ENCODE measurements around the gene CEACAM8.

DNA sequence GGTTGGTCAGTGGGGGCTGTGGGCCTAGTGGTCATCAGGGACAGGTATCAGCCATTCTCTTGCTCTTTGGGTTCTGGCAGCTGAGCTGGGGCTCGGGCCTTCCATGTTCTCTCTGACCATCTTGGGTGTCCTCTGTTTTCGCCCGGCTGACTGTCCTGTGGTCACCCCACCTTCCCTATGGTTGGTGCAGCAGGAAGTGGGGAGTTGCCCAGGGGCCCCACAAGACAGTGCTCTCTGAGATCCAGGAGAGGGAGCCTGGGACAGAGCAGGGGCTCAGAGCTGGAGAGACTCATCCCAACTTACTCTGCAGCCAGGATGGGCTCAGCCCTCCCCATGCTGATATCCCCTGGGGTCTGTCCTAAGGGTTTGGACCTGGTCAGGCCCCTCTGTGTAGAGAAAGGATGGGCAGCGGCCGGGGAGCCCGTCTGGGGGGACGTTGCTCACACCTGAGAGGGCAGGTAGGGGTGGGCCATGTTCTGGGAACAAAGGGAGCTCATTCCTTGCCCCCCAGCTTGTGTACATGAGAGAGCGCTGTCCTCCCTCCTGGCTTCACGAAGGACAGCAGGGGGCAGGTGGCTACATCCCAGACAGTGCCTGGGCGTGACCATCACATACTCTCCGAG lies 937 bp upstream of the CEACAM8 start:
- TF ChIP-seq, protein P1, sequence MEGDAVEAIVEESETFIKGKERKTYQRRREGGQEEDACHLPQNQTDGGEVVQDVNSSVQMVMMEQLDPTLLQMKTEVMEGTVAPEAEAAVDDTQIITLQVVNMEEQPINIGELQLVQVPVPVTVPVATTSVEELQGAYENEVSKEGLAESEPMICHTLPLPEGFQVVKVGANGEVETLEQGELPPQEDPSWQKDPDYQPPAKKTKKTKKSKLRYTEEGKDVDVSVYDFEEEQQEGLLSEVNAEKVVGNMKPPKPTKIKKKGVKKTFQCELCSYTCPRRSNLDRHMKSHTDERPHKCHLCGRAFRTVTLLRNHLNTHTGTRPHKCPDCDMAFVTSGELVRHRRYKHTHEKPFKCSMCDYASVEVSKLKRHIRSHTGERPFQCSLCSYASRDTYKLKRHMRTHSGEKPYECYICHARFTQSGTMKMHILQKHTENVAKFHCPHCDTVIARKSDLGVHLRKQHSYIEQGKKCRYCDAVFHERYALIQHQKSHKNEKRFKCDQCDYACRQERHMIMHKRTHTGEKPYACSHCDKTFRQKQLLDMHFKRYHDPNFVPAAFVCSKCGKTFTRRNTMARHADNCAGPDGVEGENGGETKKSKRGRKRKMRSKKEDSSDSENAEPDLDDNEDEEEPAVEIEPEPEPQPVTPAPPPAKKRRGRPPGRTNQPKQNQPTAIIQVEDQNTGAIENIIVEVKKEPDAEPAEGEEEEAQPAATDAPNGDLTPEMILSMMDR (IDR thresholded peaks at IDR 0.05), result no peak
- TF ChIP-seq ZFX (IDR thresholded peaks at IDR 0.05; ENCODE audit: borderline replicate concordance), result no peak
